DMS53 treated with DMSO at 0.1 percent for 48 hours (cell line): ENCODE measurements around the gene MSMP.

Experiments used
- DNase-seq: peaks from one replicate; lab custom pipeline; 2025; ENCODE audit not compliant: unreplicated experiment; lab: John Stamatoyannopoulos, UW

Gene MSMP, protein sequence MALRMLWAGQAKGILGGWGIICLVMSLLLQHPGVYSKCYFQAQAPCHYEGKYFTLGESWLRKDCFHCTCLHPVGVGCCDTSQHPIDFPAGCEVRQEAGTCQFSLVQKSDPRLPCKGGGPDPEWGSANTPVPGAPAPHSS

DNA sequence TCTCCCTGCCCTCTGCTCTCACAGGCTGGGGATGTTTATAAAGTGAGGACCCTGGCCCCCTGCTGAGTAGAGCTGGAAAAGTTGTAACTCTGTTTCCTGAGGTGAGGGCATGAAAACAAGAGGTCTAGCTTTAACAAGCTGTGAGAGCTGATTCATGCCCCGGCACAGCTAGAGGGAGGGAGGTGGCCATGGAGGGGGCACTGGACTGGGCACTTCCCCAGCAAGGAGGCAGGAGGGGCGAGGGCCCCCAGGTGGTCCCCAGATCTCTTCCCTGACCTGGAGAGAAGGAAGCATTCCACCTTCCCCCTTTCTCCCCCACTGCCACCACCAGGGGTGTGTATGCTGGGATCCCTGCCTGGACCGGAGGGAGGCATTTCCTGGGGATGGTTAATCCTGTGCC lies at the start of gene MSMP:
Gene MSMP (minus strand): TSS at position 13 of the 400 bp plus-strand sequence. CDS start 147 bp downstream, outside the sequence.
- no peak for DNase-seq

DNA sequence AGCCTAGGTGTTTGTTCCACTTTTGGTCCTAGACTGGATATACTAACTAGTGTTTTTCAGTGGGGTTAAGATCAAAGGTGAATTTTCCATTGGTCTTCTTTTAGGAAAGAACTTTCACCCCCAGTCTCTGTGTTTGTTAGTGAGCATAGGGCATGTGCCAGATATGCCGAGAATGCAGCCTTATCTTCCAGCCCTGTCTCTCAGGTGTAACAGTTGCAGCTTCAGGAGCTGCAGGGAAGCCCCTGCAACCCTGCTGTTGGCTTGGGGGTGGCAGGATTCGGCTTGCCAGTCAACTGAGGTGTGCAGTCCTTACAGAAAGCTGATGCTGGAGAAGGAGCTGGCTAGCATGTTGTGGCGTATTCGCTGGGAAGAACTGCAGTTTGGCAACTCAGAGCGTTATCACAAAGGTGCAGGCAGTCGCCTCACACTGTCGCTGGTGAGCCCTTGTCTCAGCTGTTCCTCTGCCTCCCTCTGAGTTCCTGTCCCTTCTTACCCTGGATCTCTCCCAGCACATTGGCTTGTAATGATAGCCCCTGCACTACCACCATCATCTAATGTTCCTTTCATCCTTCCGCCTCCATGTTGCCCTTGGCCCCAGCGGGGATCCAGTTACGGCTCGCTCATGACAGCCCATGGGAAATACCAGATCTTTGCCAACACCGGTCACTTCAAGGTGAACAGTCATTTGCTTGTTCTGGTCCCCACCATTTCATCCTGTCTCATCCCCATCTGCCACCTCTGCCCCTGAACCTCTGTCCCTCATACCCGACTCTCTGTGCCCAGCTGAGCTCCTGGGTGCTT lies 47.5 kb upstream of the MSMP start:
- DNase-seq: no peak

DNA sequence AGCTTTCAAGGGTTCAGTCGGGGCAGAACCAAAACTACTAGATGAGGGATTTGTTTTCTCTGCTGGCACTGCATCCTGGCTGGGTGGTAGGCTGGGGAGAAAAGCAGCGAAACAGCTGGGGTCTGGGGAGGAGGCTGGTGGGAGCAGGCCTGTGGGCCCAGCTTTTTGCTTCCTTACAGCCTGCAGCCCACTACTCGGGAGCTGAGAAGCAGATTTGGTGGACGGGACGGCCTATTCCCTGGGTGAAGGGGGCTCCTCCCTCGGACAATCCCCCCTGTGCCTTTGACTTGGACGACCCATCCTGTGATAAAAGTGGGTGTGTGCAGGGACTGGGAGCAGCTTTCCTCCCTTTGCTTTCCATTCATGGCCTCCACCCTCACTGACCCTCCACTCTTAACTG lies 46.5 kb upstream of the MSMP start:
- DNase-seq: no peak

DNA sequence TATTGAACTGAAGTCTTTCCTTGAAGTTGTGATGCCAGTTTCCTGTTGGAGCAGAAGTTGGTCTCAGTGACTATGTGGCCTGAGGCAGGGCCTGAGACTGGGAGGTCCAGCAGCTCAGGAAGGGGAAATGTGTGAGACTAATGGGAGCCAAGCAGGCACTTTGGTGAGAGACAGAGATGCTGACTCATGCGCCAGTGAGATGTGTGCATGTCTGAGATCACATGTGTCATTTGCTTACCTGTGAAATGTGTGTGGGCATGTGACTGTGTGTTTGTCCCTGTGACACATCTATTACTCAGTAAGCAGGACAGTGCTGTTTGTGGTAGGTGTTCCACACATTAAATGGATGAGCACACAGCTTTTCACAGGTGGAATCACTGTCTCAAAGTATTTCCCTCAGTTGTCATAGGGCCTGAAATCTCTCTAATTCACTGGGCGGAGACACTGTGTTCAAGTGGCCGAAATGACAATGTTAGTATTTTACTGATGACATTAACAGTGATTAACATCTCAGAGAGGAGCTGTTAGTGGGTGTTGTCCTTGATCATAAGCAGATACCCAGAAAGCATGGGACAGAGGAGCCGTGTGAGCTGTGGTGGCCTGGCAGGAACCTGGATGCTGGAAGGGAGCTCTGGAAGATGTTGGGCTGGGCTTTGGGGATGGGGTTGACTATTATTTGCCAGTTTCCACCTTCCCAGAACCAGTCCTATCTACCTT lies 44.7 kb upstream of the MSMP start:
- DNase-seq: peak; percentile 25

DNA sequence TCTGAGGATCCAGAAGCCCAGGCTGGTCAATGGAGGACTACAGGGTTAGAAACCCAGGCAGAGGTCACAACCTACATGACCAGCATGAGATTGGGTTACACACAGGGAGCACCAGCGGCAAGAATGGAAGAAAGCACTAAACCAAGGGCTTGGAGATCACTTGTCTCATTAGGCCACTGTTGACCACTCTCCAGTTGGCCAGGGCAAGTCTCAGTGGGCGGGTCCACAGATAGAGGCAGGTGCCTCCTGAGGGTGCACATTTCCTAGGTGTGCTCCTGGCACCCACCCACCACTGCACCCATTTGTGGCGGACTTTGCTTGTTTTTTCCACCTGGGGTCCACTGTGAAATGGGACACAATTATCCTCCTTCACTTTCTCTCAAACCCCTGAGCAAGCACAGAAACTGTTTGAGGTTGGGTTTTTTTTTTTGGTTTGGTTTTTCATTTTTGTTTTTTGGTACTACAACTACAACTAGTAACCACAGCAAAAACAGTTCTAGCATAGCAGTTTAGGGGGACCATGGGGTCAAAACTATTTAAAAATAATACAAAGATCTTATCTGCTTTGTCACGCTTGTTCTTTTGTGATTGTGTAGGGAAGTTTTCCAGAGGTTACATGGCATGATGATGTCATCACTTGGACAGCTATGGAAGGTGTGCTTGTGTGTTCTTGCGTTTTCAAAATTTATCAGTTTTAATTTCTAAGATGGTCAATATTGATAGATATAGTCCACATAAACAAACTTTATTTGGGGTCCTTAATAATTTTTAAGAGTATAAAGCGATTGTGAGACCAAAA lies 43.4 kb upstream of the MSMP start:
- DNase-seq: no peak

DNA sequence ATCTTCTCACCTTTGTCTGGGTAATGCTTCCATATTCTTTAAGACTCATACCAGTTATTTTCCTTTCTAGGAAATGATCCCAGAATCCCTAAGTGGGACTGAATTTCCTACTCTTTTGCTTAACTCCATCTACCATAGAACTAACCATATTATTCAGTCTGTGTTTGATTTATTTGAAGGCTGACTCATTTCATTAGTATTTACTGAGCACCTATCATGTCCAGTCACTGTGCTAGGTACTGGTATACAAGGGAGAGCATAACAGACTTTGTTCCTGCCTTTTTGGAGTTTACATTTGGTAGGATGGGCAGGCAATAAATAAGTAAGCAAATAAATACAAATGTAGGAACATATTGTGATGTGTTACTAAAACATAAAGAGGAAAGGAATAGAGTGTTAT lies 41.6 kb upstream of the MSMP start:
- no peak for DNase-seq

DNA sequence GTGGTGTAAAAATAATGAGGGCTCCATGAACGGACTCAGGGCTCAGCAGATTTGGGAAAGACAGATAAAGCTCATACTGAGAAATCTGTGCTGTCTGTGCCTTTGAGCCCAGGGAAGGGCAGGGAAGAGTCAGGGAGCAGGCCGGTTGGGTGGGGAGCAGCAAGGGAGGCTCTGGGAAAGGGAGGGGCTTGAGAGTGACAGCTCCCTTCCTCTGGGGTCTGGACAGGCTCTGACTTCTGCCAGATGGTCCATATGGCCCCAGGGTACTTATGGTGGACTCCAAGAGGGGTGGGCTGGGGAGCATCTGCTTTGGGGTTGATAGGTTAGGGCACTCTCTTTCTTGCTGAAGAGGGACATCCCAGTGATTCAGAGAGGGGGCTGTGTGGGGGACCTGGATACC lies 39.4 kb upstream of the MSMP start:
- no peak for DNase-seq

DNA sequence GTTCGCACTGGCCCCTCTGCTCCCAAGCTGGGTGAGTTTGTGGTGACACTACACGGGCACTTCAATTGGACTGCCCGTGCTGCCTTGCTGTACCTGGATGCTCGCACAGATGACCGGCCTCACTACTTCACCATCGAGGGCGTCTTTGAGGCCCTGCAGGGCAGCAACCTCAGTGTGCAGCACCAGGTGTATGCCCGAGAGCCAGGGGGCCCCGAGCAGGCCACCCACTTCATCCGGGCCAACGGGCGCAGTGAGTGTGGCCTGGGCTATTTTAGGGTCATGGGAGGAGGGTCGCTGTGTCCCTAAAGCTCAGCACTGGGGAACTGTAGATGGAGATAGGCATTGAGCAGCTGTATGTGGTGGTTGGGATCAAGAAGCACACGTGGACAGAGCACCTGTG lies 38.8 kb upstream of the MSMP start:
- no peak for DNase-seq

DNA sequence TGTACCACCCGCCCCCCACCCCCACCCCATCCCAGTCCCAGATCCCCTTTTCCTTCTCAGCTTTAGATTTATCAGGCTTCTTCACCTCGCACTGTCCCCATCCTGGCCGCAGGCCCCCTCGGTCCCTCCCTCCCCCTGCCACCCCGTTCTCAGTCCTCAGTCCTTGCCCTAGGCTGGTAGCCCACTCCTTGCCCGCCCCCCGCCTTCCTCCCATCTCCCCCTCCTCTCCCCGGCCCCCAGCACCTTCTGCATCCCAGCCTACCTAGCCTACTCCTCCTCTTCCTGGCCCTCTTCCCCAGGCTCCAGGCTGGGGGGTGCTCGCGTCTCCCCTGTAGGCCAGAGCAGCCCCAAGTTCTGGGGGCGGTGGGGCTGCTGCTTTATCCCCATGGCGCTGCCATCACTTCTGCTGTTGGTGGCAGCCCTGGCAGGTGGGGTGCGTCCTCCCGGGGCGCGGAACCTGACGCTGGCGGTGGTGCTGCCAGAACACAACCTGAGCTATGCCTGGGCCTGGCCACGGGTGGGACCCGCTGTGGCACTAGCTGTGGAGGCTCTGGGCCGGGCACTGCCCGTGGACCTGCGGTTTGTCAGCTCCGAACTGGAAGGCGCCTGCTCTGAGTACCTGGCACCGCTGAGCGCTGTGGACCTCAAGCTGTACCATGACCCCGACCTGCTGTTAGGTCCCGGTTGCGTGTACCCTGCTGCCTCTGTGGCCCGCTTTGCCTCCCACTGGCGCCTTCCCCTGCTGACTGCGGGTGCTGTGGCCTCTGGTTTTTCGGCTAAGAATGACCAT lies 38.1 kb upstream of the MSMP start:
- no peak for DNase-seq

DNA sequence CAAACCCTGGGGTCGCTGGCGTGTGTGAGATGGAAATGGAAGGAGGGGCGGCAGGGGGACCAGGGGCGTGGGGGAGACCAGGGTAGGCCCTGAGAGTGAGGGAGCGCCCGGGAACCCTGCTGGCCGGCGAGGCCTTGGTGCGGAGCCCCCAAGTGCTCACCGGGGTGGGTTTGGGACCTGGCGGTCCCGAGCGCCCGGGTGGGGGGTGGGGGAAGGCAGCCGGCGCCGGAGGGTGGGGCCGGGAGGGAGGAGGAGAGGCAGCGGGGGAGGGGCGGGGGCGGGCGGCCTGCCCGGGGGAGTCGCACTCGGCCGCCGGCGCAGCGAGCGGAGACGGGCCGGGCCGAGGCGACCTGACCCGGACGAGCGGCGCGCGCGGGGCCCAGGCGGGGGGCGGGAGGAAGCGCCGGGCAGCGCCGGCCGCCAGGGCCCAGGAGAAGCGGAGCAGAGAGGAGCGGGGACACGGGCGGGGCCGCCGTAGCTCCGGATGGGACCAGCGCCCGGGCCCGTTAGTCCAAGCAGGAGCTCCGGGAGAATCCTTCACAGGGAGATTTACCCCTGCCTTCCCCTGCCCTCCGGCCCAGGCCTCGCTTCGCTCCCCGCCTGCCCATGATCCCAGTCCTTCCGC lies 37.3 kb upstream of the MSMP start, which contains the start of gene NPR2:
Gene NPR2 (plus strand): TSS at position 295 of the 625 bp plus-strand sequence. CDS start 818 bp downstream, outside the sequence.
- DNase-seq: no peak

DNA sequence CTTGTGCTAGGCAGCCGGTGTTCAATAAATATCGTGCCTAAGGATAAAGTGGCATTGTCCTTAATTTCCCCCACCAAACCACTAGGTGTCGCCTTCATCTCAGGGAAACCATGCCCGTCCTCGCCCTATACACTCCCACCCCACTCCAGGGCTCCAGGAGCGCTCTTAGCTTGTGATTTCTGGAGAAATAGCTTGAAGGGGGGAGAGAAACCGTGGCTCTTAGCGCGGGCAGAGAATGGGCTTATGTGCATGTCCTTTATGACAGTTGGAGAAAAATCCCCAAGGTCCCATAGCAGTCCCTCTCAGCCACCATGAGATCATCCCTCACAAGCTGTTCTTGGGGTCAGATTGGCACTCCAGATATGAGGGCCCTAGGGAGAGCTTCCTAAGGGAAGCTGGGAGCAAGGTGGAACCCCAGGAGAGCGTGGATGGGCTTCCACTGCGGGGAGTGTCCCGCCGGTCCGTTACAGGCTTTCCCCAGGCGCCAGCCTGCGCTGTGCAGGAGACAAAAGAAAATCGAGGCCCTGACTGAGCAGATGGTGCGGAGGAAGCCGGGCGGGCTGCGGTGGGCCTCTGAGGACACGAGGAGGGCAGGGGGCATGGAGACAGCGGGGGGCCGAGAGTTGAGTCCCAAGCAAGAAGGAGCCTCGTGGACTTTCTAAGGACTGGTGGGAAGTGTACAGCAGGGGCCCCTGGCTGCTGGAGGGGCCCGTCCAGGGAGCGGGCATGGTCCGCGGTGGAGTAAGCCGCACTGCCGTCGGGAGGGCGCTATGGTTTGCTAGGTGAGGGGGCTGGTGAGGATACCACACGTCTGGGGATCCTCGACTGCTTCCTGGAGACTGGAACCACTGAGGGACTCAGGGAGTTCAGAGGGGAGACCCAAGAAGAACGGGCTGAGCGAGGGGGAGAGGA lies 36.6 kb upstream of the MSMP start:
- peak; percentile 70 for DNase-seq

DNA sequence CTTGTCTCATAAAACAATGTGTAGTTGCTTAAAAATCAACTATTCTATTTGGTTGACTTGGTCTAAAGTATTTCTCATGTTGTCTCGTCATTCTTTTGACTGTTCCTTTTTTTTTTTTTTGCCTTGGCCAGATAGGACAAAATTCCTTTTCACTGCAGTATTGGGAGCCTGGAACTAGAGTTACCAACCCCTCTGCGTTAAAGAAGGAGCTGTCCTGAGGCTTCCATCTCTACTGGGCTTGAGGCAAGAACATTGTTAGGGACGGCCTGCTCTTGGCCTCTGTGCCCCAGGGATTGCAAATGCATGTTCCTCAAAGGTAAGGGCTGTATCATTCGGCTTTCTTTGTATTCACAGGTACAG lies 35.9 kb upstream of the MSMP start:
- no peak for DNase-seq

DNA sequence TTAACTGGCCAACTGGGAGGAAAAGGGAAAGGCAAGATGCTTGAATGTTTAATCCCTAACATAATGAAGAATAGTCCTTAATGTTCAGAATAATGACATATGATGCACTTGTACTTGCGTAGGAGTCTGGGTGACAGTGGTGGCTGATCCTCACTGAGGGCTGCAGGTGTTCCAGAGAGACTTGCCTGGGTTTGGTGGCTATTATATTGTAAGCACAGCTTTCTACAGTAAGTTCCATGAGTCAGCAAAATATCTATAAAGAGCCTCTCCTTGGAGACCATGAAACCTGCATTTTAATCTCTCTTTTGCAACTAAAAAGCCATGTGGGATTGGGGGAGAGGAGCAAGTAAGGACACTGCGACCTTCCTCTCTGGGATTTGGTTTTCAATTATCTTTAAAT lies 35.5 kb upstream of the MSMP start:
- no peak for DNase-seq

DNA sequence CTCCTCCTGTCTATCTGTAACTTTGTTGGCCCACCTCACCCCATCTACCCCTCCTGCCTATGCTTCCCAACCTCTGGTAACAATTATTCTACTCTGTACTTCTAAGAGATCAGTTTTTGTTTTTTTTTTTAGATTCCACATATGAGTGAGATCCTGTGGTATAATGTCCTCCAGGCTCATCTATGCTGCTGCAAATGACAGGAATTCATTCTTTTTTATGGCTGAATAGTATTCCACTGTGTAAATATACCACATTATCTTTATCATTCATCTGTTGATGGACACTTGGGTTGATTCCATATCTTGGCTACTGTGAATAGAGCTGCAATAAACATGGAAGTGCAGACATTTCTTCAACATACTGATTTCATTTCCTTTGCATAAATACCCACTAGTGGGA lies 29.3 kb upstream of the MSMP start:
- no peak for DNase-seq

DNA sequence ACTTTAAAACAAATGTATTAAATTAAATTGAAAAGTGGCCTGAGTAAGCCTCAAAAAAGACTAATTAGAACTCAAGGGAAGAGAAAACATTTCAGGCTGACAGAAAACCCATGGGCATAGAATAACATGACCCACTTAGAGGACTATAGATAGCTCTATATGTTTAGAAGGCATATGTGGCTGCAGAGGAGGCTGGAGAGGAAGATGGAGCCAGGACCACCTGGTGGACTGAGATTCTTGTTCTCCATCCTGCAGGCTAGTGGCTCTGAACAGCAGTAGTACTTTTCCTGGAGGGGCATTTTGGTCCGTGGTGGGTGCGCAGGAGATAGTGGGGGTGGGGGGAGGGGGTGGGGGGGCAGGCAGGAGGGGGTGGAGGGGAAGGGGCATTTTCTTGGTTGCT lies 27.0 kb upstream of the MSMP start:
- DNase-seq: no peak

DNA sequence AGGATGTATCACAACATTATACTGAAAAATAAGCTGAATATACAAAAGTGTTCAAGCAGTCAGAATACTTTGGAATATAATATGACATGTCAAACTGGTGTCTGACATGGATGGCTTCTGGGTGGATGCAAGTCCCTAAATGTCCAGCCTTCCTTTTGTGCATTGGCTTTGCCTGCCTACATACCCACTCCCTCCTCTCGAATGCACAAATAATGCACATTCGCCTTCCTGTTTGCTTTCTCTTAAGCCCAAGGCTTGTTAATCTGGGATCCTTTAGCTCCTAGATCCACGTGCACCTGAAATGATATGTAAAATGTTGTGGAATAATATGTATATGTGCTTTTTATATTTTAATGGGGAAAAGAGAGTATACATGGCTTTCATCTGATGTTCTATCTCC lies 24.4 kb upstream of the MSMP start:
- DNase-seq: no peak

DNA sequence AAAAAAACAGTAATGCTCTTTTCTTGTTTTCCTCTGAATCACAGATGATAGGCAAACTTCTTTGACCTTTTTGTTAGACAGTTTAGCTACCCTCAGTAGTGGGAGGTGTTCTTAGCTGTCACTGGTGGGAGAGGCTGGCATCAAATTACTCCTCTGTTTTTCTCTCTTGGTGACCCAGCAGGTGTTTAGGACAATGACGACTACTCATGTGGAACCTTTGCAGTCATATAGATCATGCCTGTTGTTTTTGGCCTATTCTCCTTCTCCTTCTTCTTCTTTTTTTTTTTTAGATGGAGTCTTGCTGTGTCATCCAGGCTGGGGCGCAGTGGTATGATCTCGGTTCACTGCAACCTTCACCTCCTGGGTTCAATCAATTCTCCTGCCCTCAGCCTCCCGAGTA lies 21.9 kb upstream of the MSMP start:
- peak; percentile 75 for DNase-seq

DNA sequence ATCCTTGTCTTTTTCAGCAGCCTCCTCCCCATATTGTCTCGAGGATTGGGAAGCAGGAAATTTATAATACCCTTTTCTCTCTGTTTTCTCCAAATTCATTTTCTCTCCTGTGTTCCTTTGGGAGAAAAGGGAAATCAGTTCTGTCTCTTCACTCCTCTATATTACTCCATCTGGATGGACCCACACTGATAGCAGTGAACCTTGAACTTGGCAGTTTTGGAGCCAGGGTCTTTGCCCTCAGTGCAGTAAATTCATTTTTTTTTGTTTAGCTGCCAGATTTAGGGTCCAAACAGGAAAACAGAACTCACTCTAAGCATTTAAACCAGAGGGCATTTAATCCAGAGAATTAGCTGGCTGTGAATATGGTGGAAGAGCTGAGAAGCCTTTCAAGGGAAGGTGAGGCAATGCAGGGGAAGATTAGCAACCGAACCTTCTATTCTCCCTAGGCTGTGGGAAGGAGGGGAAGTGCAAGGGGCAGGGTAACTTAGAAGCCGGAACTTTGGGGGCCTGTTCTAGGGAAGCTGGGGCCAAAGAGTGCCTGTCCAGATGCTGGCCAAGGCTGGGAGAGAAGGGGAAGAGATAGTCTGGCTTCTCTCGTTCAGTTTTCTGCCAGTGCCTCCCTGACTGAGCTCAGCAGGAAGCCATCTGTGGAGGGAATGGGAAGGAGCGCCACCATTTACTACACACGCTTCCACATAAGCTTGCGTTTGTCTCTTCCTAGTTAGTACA lies 21.0 kb upstream of the MSMP start:
- DNase-seq: no peak
